ENCODE measurements around the gene MUC21.
A peak's percentile ranks its signal among the peaks of the same experiment; 100 is the strongest.
"Not testable (repeated sequence)": the region's sequence is repeated elsewhere in the genome, so short reads cannot be mapped to it uniquely, and the experiment has no call there.

The MUC21 gene

GRCh38 chr6:30966154-30966553 is 17.4 kb upstream of the MUC21 start:
- no peaks in the 10 kb centered on the region for H3K36me3 ChIP-seq (ENCODE audit: control insufficient read depth, insufficient read depth, low read length)
- H3K4me1 ChIP-seq (ENCODE audit: control insufficient read depth, insufficient read depth, low read length), result no peaks in the 10 kb centered on the region
- no peak for DNase-seq (ENCODE audit: low read depth, low spot score)
- no peaks in the 10 kb centered on the region for H3K27me3 ChIP-seq (ENCODE audit: control insufficient read depth, insufficient read depth, low read length)
- no peaks in the 10 kb centered on the region for H3K9me3 ChIP-seq (ENCODE audit: control insufficient read depth, insufficient read depth, low read length)
- no CpG with 5 or more reads among the region's 3 CpGs for WGBS (ENCODE audit: insufficient coverage, insufficient read length)
- H3K4me3 ChIP-seq (ENCODE audit: low read length), result no peak overlapping the region
- H3K27ac ChIP-seq (ENCODE audit: low read length), result no peak overlapping the region

GRCh38 chr6:30969171-30969570 is 14.3 kb upstream of the MUC21 start:
- no CpG with 5 or more reads among the region's 6 CpGs for WGBS (ENCODE audit: insufficient coverage, insufficient read length)
- H3K27me3 ChIP-seq (ENCODE audit: control insufficient read depth, insufficient read depth, low read length); H3K36me3 ChIP-seq (ENCODE audit: control insufficient read depth, insufficient read depth, low read length); H3K9me3 ChIP-seq (ENCODE audit: control insufficient read depth, insufficient read depth, low read length); H3K4me1 ChIP-seq (ENCODE audit: control insufficient read depth, insufficient read depth, low read length); DNase-seq (ENCODE audit: low read depth, low spot score); H3K4me3 ChIP-seq (ENCODE audit: low read length); H3K27ac ChIP-seq (ENCODE audit: low read length): not testable (repeated sequence)

GRCh38 chr6:30970946-30971345 is 12.6 kb upstream of the MUC21 start:
- no peak overlapping the region for H3K27ac ChIP-seq (ENCODE audit: low read length)

GRCh38 chr6:30972816-30973215 is 10.7 kb upstream of the MUC21 start:
- H3K27me3 ChIP-seq (ENCODE audit: control insufficient read depth, insufficient read depth, low read length), result no peaks in the 10 kb centered on the region
- H3K36me3 ChIP-seq (ENCODE audit: control insufficient read depth, insufficient read depth, low read length), result no peaks in the 10 kb centered on the region
- no CpG with 5 or more reads among the region's 4 CpGs for WGBS (ENCODE audit: insufficient coverage, insufficient read length)
- H3K9me3 ChIP-seq (ENCODE audit: control insufficient read depth, insufficient read depth, low read length), result no peaks in the 10 kb centered on the region
- no peak overlapping the region for H3K27ac ChIP-seq (ENCODE audit: low read length)
- H3K4me3 ChIP-seq (ENCODE audit: low read length), result no peak overlapping the region
- no peaks in the 10 kb centered on the region for H3K4me1 ChIP-seq (ENCODE audit: control insufficient read depth, insufficient read depth, low read length)
- no peak for DNase-seq (ENCODE audit: low read depth, low spot score)

More at GRCh38 chr6:30970946-30971345, 12.6 kb upstream of the MUC21 start:
- no peaks in the 10 kb centered on the region for H3K4me1 ChIP-seq (ENCODE audit: control insufficient read depth, insufficient read depth, low read length)
- DNase-seq (ENCODE audit: low read depth, low spot score), result no peak
- H3K9me3 ChIP-seq (ENCODE audit: control insufficient read depth, insufficient read depth, low read length), result no peaks in the 10 kb centered on the region
- no peaks in the 10 kb centered on the region for H3K27me3 ChIP-seq (ENCODE audit: control insufficient read depth, insufficient read depth, low read length)
- H3K36me3 ChIP-seq (ENCODE audit: control insufficient read depth, insufficient read depth, low read length), result no peaks in the 10 kb centered on the region
- WGBS (ENCODE audit: insufficient coverage, insufficient read length), result no CpG with 5 or more reads among the region's 5 CpGs
- H3K4me3 ChIP-seq (ENCODE audit: low read length), result no peak overlapping the region

- no CpG with 5 or more reads among the region's 4 CpGs for WGBS (ENCODE audit: insufficient coverage, insufficient read length)
- Histone ChIP-seq H3K4me1 (ENCODE audit: control insufficient read depth, insufficient read depth, low read length) (no peaks in the 10 kb centered on the region), H3K9me3 (ENCODE audit: control insufficient read depth, insufficient read depth, low read length) (no peaks in the 10 kb centered on the region), H3K27me3 (ENCODE audit: control insufficient read depth, insufficient read depth, low read length) (no peaks in the 10 kb centered on the region), H3K27ac (ENCODE audit: low read length) (no peak overlapping the region), H3K36me3 (ENCODE audit: control insufficient read depth, insufficient read depth, low read length) (no peaks in the 10 kb centered on the region), H3K4me3 (ENCODE audit: low read length) (no peak overlapping the region)
- no peak for DNase-seq (ENCODE audit: low read depth, low spot score)
Observed at GRCh38 chr6:30974490-30975252, 8.8 kb upstream of the MUC21 start.

- no peaks in the 10 kb centered on the region for H3K27me3 ChIP-seq (ENCODE audit: control insufficient read depth, insufficient read depth, low read length)
Observed at GRCh38 chr6:30979141-30979540, 4.4 kb upstream of the MUC21 start.

GRCh38 chr6:30979690-30980089 is 3.8 kb upstream of the MUC21 start:
- WGBS (ENCODE audit: insufficient coverage, insufficient read length), result no CpG with 5 or more reads among the region's 4 CpGs
- Histone ChIP-seq H3K4me1 (ENCODE audit: control insufficient read depth, insufficient read depth, low read length) (no peaks in the 10 kb centered on the region), H3K27me3 (ENCODE audit: control insufficient read depth, insufficient read depth, low read length) (no peaks in the 10 kb centered on the region), H3K36me3 (ENCODE audit: control insufficient read depth, insufficient read depth, low read length) (no peaks in the 10 kb centered on the region), H3K27ac (ENCODE audit: low read length) (no peak overlapping the region), H3K9me3 (ENCODE audit: control insufficient read depth, insufficient read depth, low read length) (no peaks in the 10 kb centered on the region), H3K4me3 (ENCODE audit: low read length) (no peak overlapping the region)
- no peak for DNase-seq (ENCODE audit: low read depth, low spot score)

More at GRCh38 chr6:30979141-30979540, 4.4 kb upstream of the MUC21 start:
- no peaks in the 10 kb centered on the region for H3K36me3 ChIP-seq (ENCODE audit: control insufficient read depth, insufficient read depth, low read length)
- WGBS (ENCODE audit: insufficient coverage, insufficient read length), result no CpG with 5 or more reads among the region's 1 CpG
- no peaks in the 10 kb centered on the region for H3K4me1 ChIP-seq (ENCODE audit: control insufficient read depth, insufficient read depth, low read length)
- H3K4me3 ChIP-seq (ENCODE audit: low read length), result no peak overlapping the region
- no peak for DNase-seq (ENCODE audit: low read depth, low spot score)
- H3K27ac ChIP-seq (ENCODE audit: low read length), result no peak overlapping the region
- no peaks in the 10 kb centered on the region for H3K9me3 ChIP-seq (ENCODE audit: control insufficient read depth, insufficient read depth, low read length)

GRCh38 chr6:30981942-30982772 is 1.4 kb upstream of the MUC21 start:
- no peaks in the 10 kb centered on the region for H3K4me1 ChIP-seq (ENCODE audit: control insufficient read depth, insufficient read depth, low read length)
- H3K36me3 ChIP-seq (ENCODE audit: control insufficient read depth, insufficient read depth, low read length), result no peaks in the 10 kb centered on the region; the same call in 1 of the 2 replicates
- H3K27me3 ChIP-seq (ENCODE audit: control insufficient read depth, insufficient read depth, low read length), result no peaks in the 10 kb centered on the region
- WGBS (ENCODE audit: insufficient coverage, insufficient read length), result no CpG with 5 or more reads among the region's 13 CpGs
- no peak overlapping the region for H3K4me3 ChIP-seq (ENCODE audit: low read length)
- peak; percentile 67 for DNase-seq (ENCODE audit: low read depth, low spot score)
- H3K27ac ChIP-seq (ENCODE audit: low read length), result no peak overlapping the region
- H3K9me3 ChIP-seq (ENCODE audit: control insufficient read depth, insufficient read depth, low read length), result no peaks in the 10 kb centered on the region

- Histone ChIP-seq H3K36me3 (ENCODE audit: control insufficient read depth, insufficient read depth, low read length) (no peaks in the 10 kb centered on the region; the same call in 1 of the 2 replicates), H3K27ac (ENCODE audit: low read length) (no peak overlapping the region), H3K9me3 (ENCODE audit: control insufficient read depth, insufficient read depth, low read length) (no peaks in the 10 kb centered on the region), H3K4me1 (ENCODE audit: control insufficient read depth, insufficient read depth, low read length) (no peaks in the 10 kb centered on the region), H3K4me3 (ENCODE audit: low read length) (no peak overlapping the region), H3K27me3 (ENCODE audit: control insufficient read depth, insufficient read depth, low read length) (no peaks in the 10 kb centered on the region)
- WGBS (ENCODE audit: insufficient coverage, insufficient read length), result no CpG with 5 or more reads among the region's 5 CpGs
- DNase-seq (ENCODE audit: low read depth, low spot score), result no peak
Observed at GRCh38 chr6:30985490-30985889, 2.0 kb downstream of the MUC21 start.

- Histone ChIP-seq H3K27ac (ENCODE audit: low read length) (no peak overlapping the region), H3K9me3 (ENCODE audit: control insufficient read depth, insufficient read depth, low read length) (no peaks in the 10 kb centered on the region), H3K4me1 (ENCODE audit: control insufficient read depth, insufficient read depth, low read length) (no peaks in the 10 kb centered on the region), H3K36me3 (ENCODE audit: control insufficient read depth, insufficient read depth, low read length) (no peaks in the 10 kb centered on the region; the same call in 1 of the 2 replicates), H3K4me3 (ENCODE audit: low read length) (no peak overlapping the region), H3K27me3 (ENCODE audit: control insufficient read depth, insufficient read depth, low read length) (no peaks in the 10 kb centered on the region)
- no peak for DNase-seq (ENCODE audit: low read depth, low spot score)
- WGBS (ENCODE audit: insufficient coverage, insufficient read length), result no CpG with 5 or more reads among the region's 6 CpGs
Observed at GRCh38 chr6:30987304-30987703, 3.8 kb downstream of the MUC21 start.

Measured in iPS DF 6.9 (cell line).